HCT116 (cell line): ENCODE data around the gene CFAP97D1. TPM values are rescaled to one million over a fixed set of nuclear protein-coding genes. Genes with fewer than 3 reads are reported as not detected.

Source experiments
- ATAC-seq: fragments of 200-7000 bp; cut with Tn5 transposase; 2 replicates; pipeline ENCODE4 v1.9.1; 2020; ENCODE audit warnings: mild to moderate bottlenecking, moderate library complexity
- BruUV-seq: library from RNA; stranded (reverse); fragments of 400-500 nt; replicated peaks from 2 replicates; lab custom pipeline; 2021; lab: Mats Ljungman, UMichigan
- CTCF ChIA-PET: fragments of 300-600 bp; sonication (Branson Sonifier 250); formaldehyde crosslinking; loops from one replicate; lab custom pipeline; 2021; ENCODE audit warnings: antibody characterized with exemption; lab: Charles Lee
- POLR2A ChIA-PET: fragments of 300-600, 350-600 bp; sonication (Branson Sonifier 250); formaldehyde crosslinking; loops from one replicate; lab custom pipeline; 2021; ENCODE audit warnings: antibody characterized with exemption; lab: Charles Lee
- RAD21 ChIA-PET, 2 experiments: fragments of 300-600 bp; sonication (Branson Sonifier 250); formaldehyde crosslinking; loops; one replicate each; lab custom pipeline; 2023; ENCODE audit warnings: low total read pairs in 2 of 2; ENCODE audit not compliant: uncharacterized antibody in 2 of 2, unreplicated experiment in 2 of 2, low non-redundant PET in 1 of 2; lab: Charles Lee
- DNase-seq: peaks from one replicate; pipeline ENCODE4 v3.0.0-alpha.2; 2010; ENCODE audit warnings: low read depth, low spot score
- H2AFZ ChIP-seq: fragments of 200-600 bp; shearing (Covaris generic), sonication (generic); 2 replicates; pipeline ENCODE4 v1.6.1; 2017; ENCODE audit warnings: low read depth, mixed run types, mixed read lengths, antibody characterized with exemption, low read length; ENCODE audit not compliant: poor library complexity, severe bottlenecking
- H3K27ac ChIP-seq: 2 replicates; pipeline ENCODE4 v1.5.1; 2012; ENCODE audit warnings: low read depth, low read length
- H3K27me3 ChIP-seq: fragments of 200-600 bp; sonication (generic); 2 replicates; pipeline ENCODE4 v1.6.1; 2016; ENCODE audit warnings: mixed run types, low read length, mixed read lengths; ENCODE audit not compliant: insufficient read depth
- H3K36me3 ChIP-seq, 2 experiments: fragments of 200-500 bp in 1 of 2; fragments of 200-600 bp in 1 of 2; sonication (Bioruptor generic) in 1 of 2; sonication (generic) in 1 of 2; 2 replicates each; pipeline versions ENCODE4 v1.5.1 to v1.6.1; 2014 to 2016; ENCODE audit warnings: low read length in 2 of 2, inconsistent platforms in 1 of 2, mixed read lengths in 1 of 2, mixed run types in 1 of 2; ENCODE audit not compliant: insufficient read depth in 2 of 2, control insufficient read depth in 1 of 2
- H3K4me1 ChIP-seq, 2 experiments: fragments of 200-600 bp in 1 of 2; sonication (generic) in 1 of 2; 2 replicates each; pipeline versions ENCODE4 v1.5.1 to v1.6.1; 2012 to 2017; ENCODE audit warnings: low read length in 2 of 2, inconsistent platforms in 1 of 2, mild to moderate bottlenecking in 1 of 2, mixed read lengths in 1 of 2, mixed run types in 1 of 2, moderate library complexity in 1 of 2; ENCODE audit not compliant: insufficient read depth in 2 of 2, control insufficient read depth in 1 of 2
- H3K4me2 ChIP-seq: fragments of 200-600 bp; sonication (generic); 2 replicates; pipeline ENCODE4 v1.6.1; 2017; ENCODE audit warnings: mixed run types, low read length, mixed read lengths
- H3K4me3 ChIP-seq, 2 experiments: fragments of 200-600 bp in 1 of 2; sonication (generic) in 1 of 2; replicated peaks in 1 of 2; 2 replicates each; pipeline ENCODE4 v1.5.1; 2011 to 2016; ENCODE audit warnings: low read length in 2 of 2, control low read depth in 1 of 2, low read depth in 1 of 2, mild to moderate bottlenecking in 1 of 2, mixed read lengths in 1 of 2, mixed run types in 1 of 2
- H3K79me2 ChIP-seq: fragments of 200-600 bp; sonication (generic); 2 replicates; pipeline ENCODE4 v1.6.1; 2017; ENCODE audit warnings: mild to moderate bottlenecking, mixed run types, low read length, moderate library complexity, mixed read lengths; ENCODE audit not compliant: insufficient read depth
- H3K9ac ChIP-seq: fragments of 200-600 bp; sonication (generic); 2 replicates; pipeline ENCODE4 v1.6.1; 2016; ENCODE audit warnings: low read length, mixed read lengths
- H3K9me2 ChIP-seq: fragments of 200-600 bp; sonication (generic), shearing (Covaris generic); 2 replicates; pipeline ENCODE4 v1.6.1; 2017; ENCODE audit warnings: mixed run types, mild to moderate bottlenecking, moderate library complexity; ENCODE audit not compliant: insufficient read depth
- H3K9me3 ChIP-seq, 2 experiments: fragments of 200-500 bp in 1 of 2; fragments of 200-600 bp in 1 of 2; sonication (Bioruptor generic) in 1 of 2; sonication (generic) in 1 of 2; 2 replicates each; pipeline ENCODE4 v1.6.1; 2014 to 2017; ENCODE audit warnings: low read length in 2 of 2, mixed read lengths in 2 of 2, inconsistent platforms in 1 of 2, low read depth in 1 of 2, mild to moderate bottlenecking in 1 of 2, mixed run types in 1 of 2, moderate library complexity in 1 of 2; ENCODE audit not compliant: control insufficient read depth in 1 of 2, insufficient read depth in 1 of 2
- H4K20me1 ChIP-seq: fragments of 200-600 bp; sonication (generic), shearing (Covaris generic); 2 replicates; pipeline ENCODE4 v1.6.1; 2017; ENCODE audit warnings: mixed run types, mild to moderate bottlenecking, moderate library complexity; ENCODE audit not compliant: insufficient read depth
- ATF3 ChIP-seq: IDR thresholded peaks from 2 replicates; pipeline ENCODE4 v1.6.1; 2012
- CTCF ChIP-seq, 3 experiments: fragments of 200-600 bp in 1 of 3; sonication (generic) in 1 of 3; IDR thresholded peaks in 2 of 3; conservative IDR thresholded peaks in 1 of 3; 2 replicates each; pipeline ENCODE4 v1.5.1; 2012 to 2017; ENCODE audit warnings: low read depth in 2 of 3, low read length in 2 of 3, antibody characterized with exemption in 1 of 3, borderline replicate concordance in 1 of 3, control low read depth in 1 of 3, mild to moderate bottlenecking in 1 of 3, mixed read lengths in 1 of 3, mixed run types in 1 of 3, moderate library complexity in 1 of 3; ENCODE audit not compliant: insufficient read depth in 1 of 3
- EGR1 ChIP-seq: IDR thresholded peaks from 2 replicates; pipeline ENCODE4 v1.6.1; 2012; ENCODE audit warnings: low read depth
- EZH2 ChIP-seq: fragments of 200-600 bp; sonication (generic); IDR thresholded peaks from 2 replicates; pipeline ENCODE4 v1.6.1; 2017; ENCODE audit warnings: antibody characterized with exemption, mixed run types
- EZH2phosphoT487 ChIP-seq: fragments of 200-600 bp; IDR thresholded peaks from 2 replicates; pipeline ENCODE4 v1.6.1; 2018; ENCODE audit warnings: antibody characterized with exemption, borderline replicate concordance
- FOSL1 ChIP-seq: IDR thresholded peaks from 2 replicates; pipeline ENCODE4 v1.6.1; 2012; ENCODE audit warnings: low read depth
- MAX ChIP-seq: IDR thresholded peaks from 2 replicates; pipeline ENCODE4 v1.6.1; 2012
- POLR2A ChIP-seq: IDR thresholded peaks from 2 replicates; pipeline ENCODE4 v1.7.0; 2011; ENCODE audit warnings: borderline replicate concordance; ENCODE audit not compliant: insufficient read depth, insufficient read length; ENCODE audit errors: extremely low read depth
- POLR2AphosphoS5 ChIP-seq: IDR thresholded peaks from 2 replicates; pipeline ENCODE4 v1.6.1; 2011; ENCODE audit warnings: mild to moderate bottlenecking, low read depth, low read length, moderate library complexity
- RAD21 ChIP-seq: IDR thresholded peaks from 2 replicates; pipeline ENCODE4 v1.6.1; 2012; ENCODE audit warnings: low read depth, mild to moderate bottlenecking
- REST ChIP-seq: IDR thresholded peaks from 2 replicates; pipeline ENCODE4 v1.6.1; 2012; ENCODE audit warnings: low read depth
- SIN3A ChIP-seq: IDR thresholded peaks from 2 replicates; pipeline ENCODE4 v1.6.1; 2012; ENCODE audit warnings: low read depth
- SP1 ChIP-seq: IDR thresholded peaks from 2 replicates; pipeline ENCODE4 v1.6.1; 2012; ENCODE audit warnings: low read depth
- SRF ChIP-seq: IDR thresholded peaks from 2 replicates; pipeline ENCODE4 v1.6.1; 2012; ENCODE audit warnings: low read depth
- TCF7L2 ChIP-seq: IDR thresholded peaks from 2 replicates; pipeline ENCODE4 v1.7.0; 2011; ENCODE audit warnings: borderline replicate concordance, inconsistent platforms; ENCODE audit not compliant: insufficient read depth, insufficient read length; ENCODE audit errors: extremely low read depth
- YY1 ChIP-seq: IDR thresholded peaks from 2 replicates; pipeline ENCODE4 v1.6.1; 2011; ENCODE audit warnings: low read length, low read depth, moderate library complexity, mild to moderate bottlenecking; ENCODE audit not compliant: insufficient replicate concordance; ENCODE audit errors: extremely low read depth
- ZFX ChIP-seq: fragments of 450-650 bp; IDR thresholded peaks from 2 replicates; pipeline ENCODE4 v1.6.1; 2017
- ZNF274 ChIP-seq: fragments of 200-500 bp; sonication (Bioruptor generic); IDR thresholded peaks from 2 replicates; pipeline ENCODE4 v1.6.1; 2014; ENCODE audit warnings: mild to moderate bottlenecking, low read depth, low read length, inconsistent platforms
- intact Hi-C: fragments of 100-400 bp; cut with micrococcal nuclease; formaldehyde crosslinking; loops from 2 replicates; pipeline ENCODE4 v1.10.0; 2022
- total RNA-seq: library from RNA; stranded (reverse); gene quantifications from one replicate; pipeline ENCODE4 v1.2.1, GENCODE V29; 2021; ENCODE audit not compliant: unreplicated experiment

CFAP97D1 gene
- total RNA-seq, 1 experiment from 2014 or later, result 0.15 TPM

GRCh38 chr17:43789482-43789881 lies 9.2 kb downstream of the CFAP97D1 start:
- ChIA-PET POLR2A (no interaction called here), CTCF (interaction anchor here (1.5 to 3.1 kb wide), 2 partner anchors 51 to 57 kb away, joined by 9 to 13 read pairs; partner anchors contain the start of gene CD300LG), RAD21 (no interaction called here)
- Histone ChIP-seq H3K9me2 (no peaks in the 10 kb centered on the region), H3K36me3 (no peaks in the 10 kb centered on the region), H3K9me3 (no peaks in the 10 kb centered on the region), H3K4me1 (peaks cover 10 to 12% of the 10 kb centered on the region in 2 experiments), H3K4me2 (no peak overlapping the region), H2AFZ (no peak overlapping the region), H3K9ac (no peak overlapping the region), H3K4me3 (no peak overlapping the region), H3K27me3 (no peaks in the 10 kb centered on the region), H3K79me2 (no peaks in the 10 kb centered on the region), H4K20me1 (no peaks in the 10 kb centered on the region), H3K27ac (no peak overlapping the region)
- DNase-seq (no peak), ATAC-seq (no peak)
- BruUV-seq, result no TSS peak
- no peak for TF ChIP-seq YY1
- no peak for TF ChIP-seq ZNF274
- no peak for TF ChIP-seq EGR1
- no peak for TF ChIP-seq ATF3
- TF ChIP-seq EZH2phosphoT487, result no peak
- no peak for TF ChIP-seq ZFX
- TF ChIP-seq RAD21, result no peak
- no peak for TF ChIP-seq MAX
- TF ChIP-seq TCF7L2, result no peak
- no peak for TF ChIP-seq SRF
- no peak for TF ChIP-seq CTCF (IDR thresholded peaks at IDR 0.05 in 2 of 3, conservative IDR thresholded peaks at IDR 0.05 in 1 of 3; ENCODE audit: borderline replicate concordance in 1 of 3, insufficient read depth in 1 of 3, low read depth in 2 of 3, low read length in 2 of 3)
- no peak for TF ChIP-seq POLR2A
- TF ChIP-seq POLR2AphosphoS5, result no peak
- no peak for TF ChIP-seq REST
- no peak for TF ChIP-seq SP1
- TF ChIP-seq EZH2, result no peak
- TF ChIP-seq FOSL1, result no peak
- no peak for TF ChIP-seq SIN3A
- intact Hi-C loops, result no loop called here
